C4-2B (cell line): ENCODE data around the gene ADGRV1.

Experiments used
- CTCF ChIP-seq: fragments of 450-650 bp; conservative IDR thresholded peaks from 2 replicates; pipeline ENCODE4 v1.5.1; 2017; ENCODE audit warnings: mild to moderate bottlenecking
- ZFX ChIP-seq: fragments of 450-650 bp; IDR thresholded peaks from 2 replicates; pipeline ENCODE4 v1.6.1; 2017

- TF ChIP-seq CTCF (no peak), ZFX (no peak)
Measured at GRCh38 chr5:90575712-90576111, 17.1 kb downstream of the ADGRV1 start.
